Measurements from ENCODE around the gene POLN. TPM values are rescaled to one million over a fixed set of nuclear protein-coding genes. Genes with fewer than 3 reads are reported as not detected.

The POLN gene
- total and polyA plus RNA-seq, 2 experiments from 2014 or later: 1.8 to 4.0 TPM

GRCh38 chr4:2261853-2262144, 19.9 kb upstream of the POLN start, which contains the start of gene MXD4 (continued):
- TF ChIP-seq POLR2AphosphoS5 (IDR thresholded peaks at IDR 0.05; ENCODE audit: low read depth) (no peak), CTCF (conservative IDR thresholded peaks at IDR 0.05; ENCODE audit: low read depth in 2 of 2) (no peak), NANOG (IDR thresholded peaks at IDR 0.05; ENCODE audit: borderline replicate concordance) (no peak), EZH2 (IDR thresholded peaks at IDR 0.05; ENCODE audit: low read depth, unreplicated experiment) (no peak), REST (IDR thresholded peaks at IDR 0.05; ENCODE audit: unreplicated experiment) (no peak), ZNF331 (CRISPR knock-in tag; IDR thresholded peaks at IDR 0.05; ENCODE audit: low read depth) (no peak), JUNB (IDR thresholded peaks at IDR 0.05; ENCODE audit: unreplicated experiment) (no peak), ETS1 (IDR thresholded peaks at IDR 0.05) (no peak), EZH2phosphoT487 (IDR thresholded peaks at IDR 0.05; ENCODE audit: unreplicated experiment) (no peak)

- H3K27me3 ChIP-seq (ENCODE audit: insufficient read depth): 0 out of 2 replicates have a peak, but pooled peaks cover 4% of the 10 kb centered on the region
- H3F3A ChIP-seq (replicated peaks; ENCODE audit: low read depth): no peaks in the 10 kb centered on the region
- no peaks in the 10 kb centered on the region for H3K36me3 ChIP-seq (ENCODE audit: insufficient read depth)
- H3K4me1 ChIP-seq (ENCODE audit: insufficient read depth): no peaks in the 10 kb centered on the region
- no peaks in the 10 kb centered on the region for H3K9me2 ChIP-seq (ENCODE audit: insufficient read depth)
- H4K20me1 ChIP-seq (replicated peaks; ENCODE audit: insufficient read depth): no peaks in the 10 kb centered on the region
- peak overlapping the region; percentile 65; the same call in 2 of the 3 replicates for H3K4me3 Mint-ChIP-seq
- ATAC-seq (peak; percentile 6), DNase-seq (ENCODE audit: low spot score) (peak; percentile 68)
- H3K27ac Mint-ChIP-seq: no peak overlapping the region
- H3K4me3 ChIP-seq: peak overlapping the region; percentile 77
- H3K9me3 Mint-ChIP-seq: no peaks in the 10 kb centered on the region
- H3K27me3 Mint-ChIP-seq (ENCODE audit: insufficient read depth, low read depth, poor library complexity): peaks cover 10% of the 10 kb centered on the region
- H3K79me2 ChIP-seq (replicated peaks; ENCODE audit: insufficient read depth): no peaks in the 10 kb centered on the region
- H3K27ac ChIP-seq (ENCODE audit: low read depth): no peak overlapping the region
- no peaks in the 10 kb centered on the region for H3K36me3 Mint-ChIP-seq (ENCODE audit: low read depth)
- H3K4me2 ChIP-seq: peak overlapping the region; percentile 87
- 0 out of 2 replicates have a peak overlapping the region, but pooled peaks have one; percentile 63 for H2AFZ ChIP-seq
- H3K4me1 Mint-ChIP-seq: peaks cover 13% of the 10 kb centered on the region
- TF ChIP-seq ZNF462 (CRISPR knock-in tag; IDR thresholded peaks at IDR 0.05) (no peak), ZNF331 (CRISPR knock-in tag; IDR thresholded peaks at IDR 0.05; ENCODE audit: low read depth) (no peak), EZH2 (IDR thresholded peaks at IDR 0.05; ENCODE audit: low read depth, unreplicated experiment) (no peak), STAT1 (IDR thresholded peaks at IDR 0.05; ENCODE audit: unreplicated experiment) (no peak), NANOG (IDR thresholded peaks at IDR 0.05; ENCODE audit: borderline replicate concordance) (no peak), POLR2AphosphoS5 (IDR thresholded peaks at IDR 0.05; ENCODE audit: low read depth) (no peak), ZNF114 (CRISPR knock-in tag; IDR thresholded peaks at IDR 0.05) (no peak)
These were observed 19.4 kb upstream of the POLN start for GRCh38 chr4:2261110-2261852.
